Skeletal muscle satellite cell (primary cell): Measurements from ENCODE around the gene G6PC3. TPM values are rescaled to one million over a fixed set of nuclear protein-coding genes. Genes with fewer than 3 reads are reported as not detected.
A peak's percentile ranks its signal among the peaks of the same experiment; 100 is the strongest.

ENCODE experiments used
- H3K27me3 ChIP-seq: 2 replicates; pipeline ENCODE4 v1.7.0; 2013; ENCODE audit warnings: low read length; ENCODE audit not compliant: control insufficient read depth, insufficient read depth
- H3K36me3 ChIP-seq: 2 replicates; pipeline ENCODE4 v1.7.0; 2013; ENCODE audit warnings: mild to moderate bottlenecking, control low read depth, low read length; ENCODE audit not compliant: insufficient read depth
- H3K4me1 ChIP-seq: 2 replicates; pipeline ENCODE4 v1.7.0; 2013; ENCODE audit warnings: low read length; ENCODE audit not compliant: control insufficient read depth, insufficient read depth
- H3K4me2 ChIP-seq: 2 replicates; pipeline ENCODE4 v1.7.0; 2013; ENCODE audit warnings: mild to moderate bottlenecking, low read length
- H3K4me3 ChIP-seq: 2 replicates; pipeline ENCODE4 v1.7.0; 2013; ENCODE audit warnings: low read length
- H3K9ac ChIP-seq: 2 replicates; pipeline ENCODE4 v1.7.0; 2013; ENCODE audit warnings: mild to moderate bottlenecking, low read depth, low read length, moderate library complexity
- H3K9me3 ChIP-seq: replicated peaks from 2 replicates; pipeline ENCODE4 v1.7.0; 2013; ENCODE audit warnings: mild to moderate bottlenecking, control low read depth, low read length
- small RNA-seq: library from RNA; depleted of rRNA; stranded (forward); fragments of <200 nt; gene quantifications from one replicate; pipeline ENCODE3, GENCODE V24; 2012

The G6PC3 gene

DNA sequence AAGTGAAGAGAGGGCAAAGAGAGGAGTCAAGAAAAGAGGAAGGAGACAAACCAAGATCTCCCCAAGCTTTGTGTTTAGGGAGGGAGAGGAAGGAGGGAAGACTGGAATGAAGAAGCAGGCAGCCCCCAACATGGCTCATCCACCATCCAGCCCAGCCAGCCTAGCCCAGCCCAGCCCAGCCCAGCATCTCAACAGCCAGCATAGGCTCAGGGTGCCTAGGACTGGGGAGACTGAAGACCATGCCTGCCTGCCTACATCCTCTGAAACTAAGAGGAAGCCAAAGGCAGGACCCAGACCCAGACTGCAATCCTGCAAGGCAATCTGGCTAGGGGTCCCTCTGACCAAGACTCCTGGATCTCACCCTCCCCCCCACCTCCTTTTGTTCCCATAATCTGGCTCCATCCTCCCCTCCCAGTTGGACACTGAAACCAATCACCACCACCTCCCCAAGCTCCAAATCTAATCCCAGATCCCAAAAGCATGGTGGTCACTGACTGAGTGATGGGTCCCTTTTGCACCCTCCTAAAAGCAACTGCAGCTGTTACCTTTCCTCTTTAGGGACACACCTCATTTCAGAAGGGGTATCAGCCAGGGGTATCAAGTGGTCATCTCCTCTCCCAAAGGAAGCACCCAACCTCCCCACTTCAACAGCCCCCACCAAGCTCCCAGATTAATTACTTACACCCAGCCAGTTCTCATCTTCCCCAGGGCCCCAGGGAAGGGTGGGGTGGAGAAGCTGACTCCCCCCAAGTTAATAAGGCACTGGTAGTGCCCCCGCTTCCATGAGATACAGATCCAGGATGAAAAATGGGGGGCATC lies 51.7 kb downstream of the G6PC3 start:
- H3K9me3 ChIP-seq, result no peaks in the 10 kb centered on the region
- H3K9ac ChIP-seq, result peak overlapping the region; percentile 89
- H3K4me2 ChIP-seq, result peak overlapping the region; percentile 90
- H3K4me3 ChIP-seq, result peak overlapping the region; percentile 84
- H3K4me1 ChIP-seq, result peaks cover 15% of the 10 kb centered on the region
- H3K36me3 ChIP-seq, result no peaks in the 10 kb centered on the region
- H3K27me3 ChIP-seq, result no peaks in the 10 kb centered on the region

GRCh38 chr17:44122816-44123355 lies 52.4 kb downstream of the G6PC3 start:
- no peaks in the 10 kb centered on the region for H3K36me3 ChIP-seq
- no peaks in the 10 kb centered on the region for H3K9me3 ChIP-seq
- H3K27me3 ChIP-seq, result no peaks in the 10 kb centered on the region
- peak overlapping the region; percentile 84 for H3K4me3 ChIP-seq
- H3K9ac ChIP-seq, result peak overlapping the region; percentile 89
- peaks cover 15% of the 10 kb centered on the region for H3K4me1 ChIP-seq
- H3K4me2 ChIP-seq, result peak overlapping the region; percentile 90

DNA sequence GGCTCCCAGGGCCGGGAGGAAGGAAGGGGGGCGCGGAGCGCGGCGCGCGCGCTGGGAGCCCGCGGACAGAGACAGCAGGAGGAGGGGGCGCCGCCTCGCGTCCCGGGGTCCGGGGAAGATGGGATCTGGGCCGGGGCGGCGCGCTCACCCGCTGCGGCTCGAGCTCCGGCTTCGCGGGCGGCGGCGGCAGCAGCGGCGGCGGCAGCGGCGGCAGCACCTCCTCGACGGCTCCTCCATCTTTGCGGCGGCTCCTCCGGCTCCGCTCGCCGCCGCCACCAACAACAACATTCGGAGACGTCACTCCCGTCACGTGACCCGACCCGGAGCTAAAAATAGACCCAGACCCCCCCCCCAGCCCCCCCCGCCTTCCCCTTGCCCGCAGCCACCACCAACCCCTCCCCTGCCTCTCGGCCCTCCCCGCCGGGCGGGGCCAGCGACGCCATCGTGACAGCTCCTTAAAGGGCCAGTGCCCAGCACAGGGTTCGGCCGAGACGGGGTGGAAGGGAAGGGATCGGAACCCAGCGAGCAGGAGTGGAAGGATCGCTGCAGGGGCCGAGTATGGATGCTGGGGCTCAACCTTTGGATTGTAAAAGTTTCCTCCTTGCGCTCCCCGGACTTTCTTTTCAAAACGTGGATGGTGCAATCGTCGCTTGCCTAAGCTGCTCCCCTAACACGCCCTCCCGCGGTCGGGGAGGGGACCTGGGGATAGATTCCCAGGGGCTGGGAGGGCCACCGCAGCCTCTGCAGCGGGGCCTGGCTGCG lies 53.0 kb downstream of the G6PC3 start, which contains the start of gene HDAC5:
TSS of gene HDAC5 (minus strand) at position 286 of the 762 bp plus-strand sequence. CDS start 6,126 bp downstream, outside the sequence.
- Histone ChIP-seq H3K4me3 (peak within 1 kb of the TSS; percentile 90), H3K4me2 (peak within 1 kb of the TSS; percentile 97), H3K9me3 (no peaks in the 10 kb centered on the region)

DNA sequence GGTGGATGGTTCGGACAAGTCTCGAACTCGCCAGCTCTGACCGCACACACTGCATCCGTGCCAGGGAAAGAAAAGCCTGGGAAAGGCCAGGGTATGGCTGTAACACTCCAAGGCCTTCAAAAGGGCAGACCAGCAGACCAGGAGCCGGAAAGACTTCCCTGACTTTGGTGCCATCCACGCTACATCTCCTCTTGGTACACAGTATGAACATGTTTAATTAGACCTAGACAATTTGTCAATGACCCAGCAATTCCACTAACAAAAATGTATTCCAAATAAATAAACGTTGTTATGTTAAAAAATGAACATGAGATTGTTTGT lies 53.5 kb downstream of the G6PC3 start:
- Histone ChIP-seq H3K9ac (peak overlapping the region; percentile 94), H3K4me3 (peak overlapping the region; percentile 90), H3K27me3 (no peaks in the 10 kb centered on the region), H3K4me2 (peak overlapping the region; percentile 97), H3K4me1 (peaks cover 15% of the 10 kb centered on the region), H3K36me3 (no peaks in the 10 kb centered on the region), H3K9me3 (no peaks in the 10 kb centered on the region)

More for the DNA sequence above, 53.0 kb downstream of the G6PC3 start, which contains the start of gene HDAC5:
- H3K36me3 ChIP-seq, result no peaks in the 10 kb centered on the region
- H3K27me3 ChIP-seq, result no peaks in the 10 kb centered on the region
- H3K4me1 ChIP-seq, result peaks cover 15% of the 10 kb centered on the region
- peak within 1 kb of the TSS; percentile 94 for H3K9ac ChIP-seq

Small RNA genes within 50 kb of the gene (small RNA-seq; reads per million reads assigned to genes)
- not detected for gene RF00012
